Central memory CD8-positive, alpha-beta T cell (primary cell): Measurements from ENCODE around the gene REEP3.

Experiments
- ATAC-seq: fragments of 150-1000 bp; cut with Tn5 transposase; replicated peaks from 2 replicates; pipeline ENCODE4 v1.10.0; 2022; ENCODE audit warnings: mild to moderate bottlenecking, moderate FRiP score, moderate number of reproducible peaks; ENCODE audit not compliant: poor library complexity, severe bottlenecking; ENCODE audit errors: extremely low read depth
- DNase-seq, 2 donors: peaks; one replicate each; pipeline ENCODE4 v3.0.0; 2021; ENCODE audit warnings: low spot score in 2 of 2
- H3K27ac Mint-ChIP-seq: one replicate; pipeline ENCODE4 v1.8.0; 2022; ENCODE audit warnings: low read depth, mild to moderate bottlenecking, moderate library complexity, mixed read lengths
- H3K27me3 Mint-ChIP-seq: one replicate; pipeline ENCODE4 v1.8.0; 2022; ENCODE audit warnings: mixed read lengths
- H3K36me3 Mint-ChIP-seq: one replicate; pipeline ENCODE4 v1.8.0; 2022; ENCODE audit warnings: mild to moderate bottlenecking, moderate library complexity, mixed read lengths; ENCODE audit not compliant: insufficient read depth
- H3K4me1 Mint-ChIP-seq: one replicate; pipeline ENCODE4 v1.8.0; 2022; ENCODE audit warnings: mixed read lengths
- H3K4me3 Mint-ChIP-seq: one replicate; pipeline ENCODE4 v1.8.0; 2022; ENCODE audit warnings: mild to moderate bottlenecking, moderate library complexity, mixed read lengths
- H3K9me3 Mint-ChIP-seq: one replicate; pipeline ENCODE4 v1.8.0; 2022; ENCODE audit warnings: mixed read lengths

Gene REEP3

GRCh38 chr10:63586043-63586442, 64.8 kb downstream of the REEP3 start:
- H3K36me3 Mint-ChIP-seq: peaks cover 2% of the 10 kb centered on the region
- no peaks in the 10 kb centered on the region for H3K4me1 Mint-ChIP-seq
- DNase-seq (no peak), ATAC-seq (no peak)
- H3K4me3 Mint-ChIP-seq: no peak overlapping the region
- no peaks in the 10 kb centered on the region for H3K9me3 Mint-ChIP-seq
- H3K27me3 Mint-ChIP-seq: no peaks in the 10 kb centered on the region
- H3K27ac Mint-ChIP-seq: no peak overlapping the region

GRCh38 chr10:63587191-63587590, 66.0 kb downstream of the REEP3 start:
- DNase-seq: no peak
- ATAC-seq: no peak
- Mint-ChIP-seq H3K27ac (no peak overlapping the region), H3K4me3 (no peak overlapping the region), H3K9me3 (no peaks in the 10 kb centered on the region), H3K4me1 (no peaks in the 10 kb centered on the region), H3K36me3 (no peaks in the 10 kb centered on the region), H3K27me3 (no peaks in the 10 kb centered on the region)

- Mint-ChIP-seq H3K9me3 (no peaks in the 10 kb centered on the region), H3K27ac (no peak overlapping the region), H3K27me3 (no peaks in the 10 kb centered on the region), H3K36me3 (no peaks in the 10 kb centered on the region), H3K4me1 (no peaks in the 10 kb centered on the region), H3K4me3 (no peak overlapping the region)
- ATAC-seq (no peak), DNase-seq (no peak)
Observed at GRCh38 chr10:63588436-63589167, 67.4 kb downstream of the REEP3 start.

- no peaks in the 10 kb centered on the region for H3K27me3 Mint-ChIP-seq
- H3K4me1 Mint-ChIP-seq: no peaks in the 10 kb centered on the region
- no peak overlapping the region for H3K27ac Mint-ChIP-seq
- no peaks in the 10 kb centered on the region for H3K9me3 Mint-ChIP-seq
- H3K36me3 Mint-ChIP-seq: peaks cover 4% of the 10 kb centered on the region
- H3K4me3 Mint-ChIP-seq: no peak overlapping the region
- DNase-seq (no peak), ATAC-seq (no peak)
Observed at GRCh38 chr10:63591600-63592379, 70.6 kb downstream of the REEP3 start.

- no peaks in the 10 kb centered on the region for H3K4me1 Mint-ChIP-seq
- no peaks in the 10 kb centered on the region for H3K27me3 Mint-ChIP-seq
- H3K27ac Mint-ChIP-seq: no peak overlapping the region
- DNase-seq (no peak), ATAC-seq (no peak)
- H3K9me3 Mint-ChIP-seq: no peaks in the 10 kb centered on the region
- peaks cover 11% of the 10 kb centered on the region for H3K36me3 Mint-ChIP-seq
- no peak overlapping the region for H3K4me3 Mint-ChIP-seq
Observed at GRCh38 chr10:63593576-63593975, 72.4 kb downstream of the REEP3 start.

- H3K36me3 Mint-ChIP-seq: peaks cover 13% of the 10 kb centered on the region
- ATAC-seq (no peak), DNase-seq (no peak)
- H3K9me3 Mint-ChIP-seq: no peaks in the 10 kb centered on the region
- no peaks in the 10 kb centered on the region for H3K4me1 Mint-ChIP-seq
- H3K27me3 Mint-ChIP-seq: no peaks in the 10 kb centered on the region
- no peak overlapping the region for H3K27ac Mint-ChIP-seq
- H3K4me3 Mint-ChIP-seq: no peak overlapping the region
Observed at GRCh38 chr10:63595072-63595471, 73.9 kb downstream of the REEP3 start.

GRCh38 chr10:63596924-63597323, 75.7 kb downstream of the REEP3 start:
- ATAC-seq (no peak), DNase-seq (no peak)
- H3K27ac Mint-ChIP-seq: no peak overlapping the region
- no peaks in the 10 kb centered on the region for H3K4me1 Mint-ChIP-seq
- no peak overlapping the region for H3K4me3 Mint-ChIP-seq
- peaks cover 14% of the 10 kb centered on the region for H3K36me3 Mint-ChIP-seq
- H3K9me3 Mint-ChIP-seq: no peaks in the 10 kb centered on the region
- no peaks in the 10 kb centered on the region for H3K27me3 Mint-ChIP-seq

- no peak overlapping the region for H3K27ac Mint-ChIP-seq
- H3K4me3 Mint-ChIP-seq: no peak overlapping the region
- H3K9me3 Mint-ChIP-seq: no peaks in the 10 kb centered on the region
- H3K36me3 Mint-ChIP-seq: peaks cover 17% of the 10 kb centered on the region
- no peaks in the 10 kb centered on the region for H3K27me3 Mint-ChIP-seq
- no peaks in the 10 kb centered on the region for H3K4me1 Mint-ChIP-seq
- DNase-seq: no peak
- no peak for ATAC-seq
Observed at GRCh38 chr10:63600540-63600939, 79.3 kb downstream of the REEP3 start.

- no peaks in the 10 kb centered on the region for H3K27me3 Mint-ChIP-seq
- DNase-seq: no peak
Observed at GRCh38 chr10:63603709-63604445, 82.7 kb downstream of the REEP3 start.

GRCh38 chr10:63605197-63605967, 84.2 kb downstream of the REEP3 start:
- ATAC-seq: no peak
- Mint-ChIP-seq H3K36me3 (peaks cover 4% of the 10 kb centered on the region), H3K4me1 (no peaks in the 10 kb centered on the region), H3K27ac (no peak overlapping the region), H3K4me3 (no peak overlapping the region), H3K27me3 (no peaks in the 10 kb centered on the region), H3K9me3 (no peaks in the 10 kb centered on the region)
- DNase-seq: no peak

More at GRCh38 chr10:63603709-63604445, 82.7 kb downstream of the REEP3 start:
- Mint-ChIP-seq H3K4me1 (no peaks in the 10 kb centered on the region), H3K9me3 (no peaks in the 10 kb centered on the region), H3K36me3 (peaks cover 6% of the 10 kb centered on the region), H3K27ac (no peak overlapping the region), H3K4me3 (no peak overlapping the region)
- ATAC-seq: no peak

GRCh38 chr10:63608511-63608910, 87.3 kb downstream of the REEP3 start:
- DNase-seq: no peak
- ATAC-seq: no peak
- no peak overlapping the region for H3K4me3 Mint-ChIP-seq
- no peaks in the 10 kb centered on the region for H3K4me1 Mint-ChIP-seq
- no peak overlapping the region for H3K27ac Mint-ChIP-seq
- no peaks in the 10 kb centered on the region for H3K9me3 Mint-ChIP-seq
- H3K36me3 Mint-ChIP-seq: peaks cover 2% of the 10 kb centered on the region
- H3K27me3 Mint-ChIP-seq: no peaks in the 10 kb centered on the region

GRCh38 chr10:63611078-63611477, 89.9 kb downstream of the REEP3 start:
- ATAC-seq (no peak), DNase-seq (no peak)
- H3K36me3 Mint-ChIP-seq: peaks cover 2% of the 10 kb centered on the region
- no peaks in the 10 kb centered on the region for H3K4me1 Mint-ChIP-seq
- H3K4me3 Mint-ChIP-seq: no peak overlapping the region
- no peak overlapping the region for H3K27ac Mint-ChIP-seq
- H3K9me3 Mint-ChIP-seq: no peaks in the 10 kb centered on the region
- H3K27me3 Mint-ChIP-seq: no peaks in the 10 kb centered on the region
